Measurements from ENCODE around the gene ANKRD36B.
"Not testable (repeated sequence)": the region's sequence is repeated elsewhere in the genome, so short reads cannot be mapped to it uniquely, and the experiment has no call there.

ANKRD36B gene

DNA sequence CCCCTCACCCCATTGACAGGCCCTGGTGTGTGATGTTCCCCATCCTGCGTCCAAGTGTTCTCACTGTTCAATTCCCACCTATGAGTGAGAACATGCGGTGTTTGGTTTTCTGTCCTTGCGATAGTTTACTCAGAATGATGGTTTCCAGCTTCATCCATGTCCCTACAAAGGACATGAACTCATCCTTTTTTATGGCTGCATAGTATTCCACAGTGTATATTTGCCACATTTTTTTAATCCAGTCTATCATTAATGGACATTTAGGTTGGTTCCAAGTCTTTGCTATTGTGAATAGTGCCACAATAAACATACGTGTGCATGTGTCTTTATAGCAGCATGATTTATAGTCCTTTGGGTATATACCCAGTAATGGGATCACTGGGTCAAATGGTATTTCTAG lies 6.5 kb upstream of the ANKRD36B start:
- not testable (repeated sequence) for H3F3A ChIP-seq (ENCODE audit: insufficient read depth); H3K9ac ChIP-seq (ENCODE audit: low read length); H3K27me3 ChIP-seq (ENCODE audit: low read length); H4K20me1 ChIP-seq (ENCODE audit: low read depth, low read length); H3K4me3 ChIP-seq (ENCODE audit: insufficient read depth, low read length, poor library complexity, severe bottlenecking); H3K27ac ChIP-seq (ENCODE audit: low read depth, low read length); H3K4me2 ChIP-seq (ENCODE audit: low read depth, low read length, poor library complexity, severe bottlenecking); H2AFZ ChIP-seq (ENCODE audit: low read depth, low read length, severe bottlenecking); H3K9me3 ChIP-seq (ENCODE audit: insufficient read depth, low read length); H3K9me2 ChIP-seq (replicated peaks; ENCODE audit: insufficient read depth, low read length); H3K36me3 ChIP-seq (ENCODE audit: low read length); H3K79me2 ChIP-seq (ENCODE audit: insufficient read depth, low read length)

- H3K9ac ChIP-seq (ENCODE audit: low read length); H3K27ac ChIP-seq (ENCODE audit: low read depth, low read length); H3K9me2 ChIP-seq (replicated peaks; ENCODE audit: insufficient read depth, low read length); H3F3A ChIP-seq (ENCODE audit: insufficient read depth); H3K4me3 ChIP-seq (ENCODE audit: insufficient read depth, low read length, poor library complexity, severe bottlenecking); H2AFZ ChIP-seq (ENCODE audit: low read depth, low read length, severe bottlenecking); H4K20me1 ChIP-seq (ENCODE audit: low read depth, low read length); H3K27me3 ChIP-seq (ENCODE audit: low read length); H3K9me3 ChIP-seq (ENCODE audit: insufficient read depth, low read length); H3K4me2 ChIP-seq (ENCODE audit: low read depth, low read length, poor library complexity, severe bottlenecking); H3K79me2 ChIP-seq (ENCODE audit: insufficient read depth, low read length); H3K36me3 ChIP-seq (ENCODE audit: low read length): not testable (repeated sequence)
Observed at GRCh38 chr2:97593520-97593919, 3.8 kb upstream of the ANKRD36B start.

DNA sequence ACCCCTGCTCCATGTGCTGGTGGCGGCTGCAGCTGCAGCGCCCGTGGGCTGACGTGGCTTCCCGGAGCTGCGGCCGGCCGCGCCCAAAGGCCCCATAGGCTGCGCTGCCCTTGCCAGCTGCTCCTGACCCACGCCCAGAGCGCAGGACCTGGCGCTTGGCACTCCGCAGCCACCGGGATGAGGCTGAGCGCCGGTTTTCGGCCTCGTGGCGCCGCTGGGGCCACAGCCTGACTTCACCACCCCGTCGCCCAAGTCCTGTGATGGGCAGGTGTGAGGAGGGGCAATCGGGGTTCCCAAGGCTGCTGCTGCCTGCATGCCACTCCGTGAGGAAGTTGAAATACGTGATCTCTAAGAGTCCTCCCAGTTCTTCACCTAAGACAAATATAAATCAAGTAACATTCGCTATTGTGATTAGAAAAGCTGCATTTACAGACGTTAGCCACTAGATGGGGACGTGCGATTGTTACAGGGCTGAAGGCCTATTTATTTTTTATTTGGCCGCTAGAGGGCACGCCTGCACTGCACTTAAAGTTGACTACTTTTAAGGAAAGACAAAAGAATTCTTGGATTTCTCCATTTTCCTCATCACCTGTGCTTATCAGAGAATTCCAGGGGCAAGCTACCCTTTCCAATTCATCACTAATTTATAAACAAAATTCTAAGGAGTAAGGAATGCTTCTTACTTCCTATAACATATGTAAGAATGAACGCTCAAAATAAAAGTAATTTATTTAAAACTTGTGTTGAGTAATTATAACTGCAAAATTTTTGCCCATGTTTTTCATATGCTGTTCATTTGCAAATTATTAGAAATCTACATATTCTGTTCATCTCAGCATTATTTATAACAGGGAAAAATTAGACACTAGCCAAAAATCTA lies 1.1 kb upstream of the ANKRD36B start:
- peak overlapping the region; percentile 45 for H3K4me3 ChIP-seq (ENCODE audit: insufficient read depth, low read length, poor library complexity, severe bottlenecking)
- H3K36me3 ChIP-seq (ENCODE audit: low read length); H3K9me2 ChIP-seq (replicated peaks; ENCODE audit: insufficient read depth, low read length); H3K79me2 ChIP-seq (ENCODE audit: insufficient read depth, low read length); H4K20me1 ChIP-seq (ENCODE audit: low read depth, low read length); H3F3A ChIP-seq (ENCODE audit: insufficient read depth); H3K9me3 ChIP-seq (ENCODE audit: insufficient read depth, low read length); H3K27me3 ChIP-seq (ENCODE audit: low read length): not testable (repeated sequence)
- H3K27ac ChIP-seq (ENCODE audit: low read depth, low read length) = peak overlapping the region; percentile 78
- TF ChIP-seq, protein P1, sequence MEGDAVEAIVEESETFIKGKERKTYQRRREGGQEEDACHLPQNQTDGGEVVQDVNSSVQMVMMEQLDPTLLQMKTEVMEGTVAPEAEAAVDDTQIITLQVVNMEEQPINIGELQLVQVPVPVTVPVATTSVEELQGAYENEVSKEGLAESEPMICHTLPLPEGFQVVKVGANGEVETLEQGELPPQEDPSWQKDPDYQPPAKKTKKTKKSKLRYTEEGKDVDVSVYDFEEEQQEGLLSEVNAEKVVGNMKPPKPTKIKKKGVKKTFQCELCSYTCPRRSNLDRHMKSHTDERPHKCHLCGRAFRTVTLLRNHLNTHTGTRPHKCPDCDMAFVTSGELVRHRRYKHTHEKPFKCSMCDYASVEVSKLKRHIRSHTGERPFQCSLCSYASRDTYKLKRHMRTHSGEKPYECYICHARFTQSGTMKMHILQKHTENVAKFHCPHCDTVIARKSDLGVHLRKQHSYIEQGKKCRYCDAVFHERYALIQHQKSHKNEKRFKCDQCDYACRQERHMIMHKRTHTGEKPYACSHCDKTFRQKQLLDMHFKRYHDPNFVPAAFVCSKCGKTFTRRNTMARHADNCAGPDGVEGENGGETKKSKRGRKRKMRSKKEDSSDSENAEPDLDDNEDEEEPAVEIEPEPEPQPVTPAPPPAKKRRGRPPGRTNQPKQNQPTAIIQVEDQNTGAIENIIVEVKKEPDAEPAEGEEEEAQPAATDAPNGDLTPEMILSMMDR (IDR thresholded peaks at IDR 0.05; ENCODE audit: insufficient read depth, low read length, poor library complexity, severe bottlenecking) = peak; percentile 82
- H3K9ac ChIP-seq (ENCODE audit: low read length) = peak overlapping the region; percentile 68
- H3K4me2 ChIP-seq (ENCODE audit: low read depth, low read length, poor library complexity, severe bottlenecking) = peak overlapping the region; percentile 90
- H2AFZ ChIP-seq (ENCODE audit: low read depth, low read length, severe bottlenecking) = peak overlapping the region; percentile 96

- Histone ChIP-seq H3K27ac (ENCODE audit: low read depth, low read length) (peak overlapping the region; percentile 85), H3K9ac (ENCODE audit: low read length) (peak overlapping the region; percentile 68), H2AFZ (ENCODE audit: low read depth, low read length, severe bottlenecking) (peak overlapping the region; percentile 77), H3K4me3 (ENCODE audit: insufficient read depth, low read length, poor library complexity, severe bottlenecking) (peak overlapping the region; percentile 57), H3K4me2 (ENCODE audit: low read depth, low read length, poor library complexity, severe bottlenecking) (peak overlapping the region; percentile 57)
- H3K9me2 ChIP-seq (replicated peaks; ENCODE audit: insufficient read depth, low read length); H3F3A ChIP-seq (ENCODE audit: insufficient read depth); H3K79me2 ChIP-seq (ENCODE audit: insufficient read depth, low read length); H3K27me3 ChIP-seq (ENCODE audit: low read length); H3K36me3 ChIP-seq (ENCODE audit: low read length); H3K9me3 ChIP-seq (ENCODE audit: insufficient read depth, low read length); H4K20me1 ChIP-seq (ENCODE audit: low read depth, low read length): not testable (repeated sequence)
Observed at GRCh38 chr2:97589257-97589597, 450 bp downstream of the ANKRD36B start.

DNA sequence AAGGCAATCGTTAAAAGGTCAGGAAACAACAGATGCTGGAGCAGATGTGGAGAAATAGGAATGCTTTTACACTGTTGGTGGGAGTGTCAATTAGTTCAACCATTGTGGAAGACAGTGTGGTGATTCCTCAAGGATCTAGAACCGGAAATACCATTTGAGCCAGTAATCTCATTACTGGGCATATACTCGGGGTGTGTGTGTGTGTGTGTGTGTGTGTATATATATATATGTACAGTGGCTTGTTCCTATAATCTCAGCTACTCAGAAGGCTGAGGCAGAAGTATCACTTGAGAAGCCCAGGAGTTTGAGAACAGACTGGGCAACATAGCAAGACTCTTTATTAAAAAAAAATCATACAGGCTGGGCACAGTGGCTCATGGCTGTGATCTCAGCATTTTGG lies 24.0 kb downstream of the ANKRD36B start:
- H3K36me3 ChIP-seq (ENCODE audit: low read length); H3K4me3 ChIP-seq (ENCODE audit: insufficient read depth, low read length, poor library complexity, severe bottlenecking); H3K27ac ChIP-seq (ENCODE audit: low read depth, low read length); H2AFZ ChIP-seq (ENCODE audit: low read depth, low read length, severe bottlenecking); H3K9me2 ChIP-seq (replicated peaks; ENCODE audit: insufficient read depth, low read length); H3K4me2 ChIP-seq (ENCODE audit: low read depth, low read length, poor library complexity, severe bottlenecking); H3K9ac ChIP-seq (ENCODE audit: low read length); H3K27me3 ChIP-seq (ENCODE audit: low read length); H3F3A ChIP-seq (ENCODE audit: insufficient read depth); H3K79me2 ChIP-seq (ENCODE audit: insufficient read depth, low read length); H3K9me3 ChIP-seq (ENCODE audit: insufficient read depth, low read length); H4K20me1 ChIP-seq (ENCODE audit: low read depth, low read length): not testable (repeated sequence)

- not testable (repeated sequence) for H3K27ac ChIP-seq (ENCODE audit: low read depth, low read length); H3K9me2 ChIP-seq (replicated peaks; ENCODE audit: insufficient read depth, low read length); H3K4me2 ChIP-seq (ENCODE audit: low read depth, low read length, poor library complexity, severe bottlenecking); H3K9me3 ChIP-seq (ENCODE audit: insufficient read depth, low read length); H3K27me3 ChIP-seq (ENCODE audit: low read length); H3K9ac ChIP-seq (ENCODE audit: low read length); H2AFZ ChIP-seq (ENCODE audit: low read depth, low read length, severe bottlenecking); H3K4me3 ChIP-seq (ENCODE audit: insufficient read depth, low read length, poor library complexity, severe bottlenecking); H3K79me2 ChIP-seq (ENCODE audit: insufficient read depth, low read length); H3K36me3 ChIP-seq (ENCODE audit: low read length); H3F3A ChIP-seq (ENCODE audit: insufficient read depth); H4K20me1 ChIP-seq (ENCODE audit: low read depth, low read length)
Observed at GRCh38 chr2:97552406-97552805, 37.3 kb downstream of the ANKRD36B start.

DNA sequence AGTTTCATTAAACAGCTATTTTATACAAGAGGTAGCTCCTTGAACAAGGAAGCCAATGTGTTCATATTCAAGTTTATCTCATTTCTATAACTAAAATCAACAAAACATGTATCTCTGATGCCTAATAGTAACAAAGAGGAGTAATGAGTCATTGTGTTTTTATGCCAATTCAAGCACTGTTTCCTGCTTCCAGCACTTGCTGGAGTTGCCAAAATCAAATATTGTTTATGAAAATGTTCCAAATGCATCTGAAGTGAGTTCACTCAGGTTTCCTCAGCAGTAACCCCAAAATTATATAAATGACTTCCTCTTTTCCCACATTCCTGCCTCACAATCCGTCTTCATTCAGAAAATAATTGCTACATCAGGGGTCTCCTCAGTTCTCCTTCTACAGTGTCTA lies 39.2 kb downstream of the ANKRD36B start:
- H3K9me2 ChIP-seq (replicated peaks; ENCODE audit: insufficient read depth, low read length); H3K4me2 ChIP-seq (ENCODE audit: low read depth, low read length, poor library complexity, severe bottlenecking); H3K9me3 ChIP-seq (ENCODE audit: insufficient read depth, low read length); H2AFZ ChIP-seq (ENCODE audit: low read depth, low read length, severe bottlenecking); H4K20me1 ChIP-seq (ENCODE audit: low read depth, low read length); H3K4me3 ChIP-seq (ENCODE audit: insufficient read depth, low read length, poor library complexity, severe bottlenecking); H3K79me2 ChIP-seq (ENCODE audit: insufficient read depth, low read length); H3K27me3 ChIP-seq (ENCODE audit: low read length); H3K36me3 ChIP-seq (ENCODE audit: low read length); H3F3A ChIP-seq (ENCODE audit: insufficient read depth); H3K9ac ChIP-seq (ENCODE audit: low read length); H3K27ac ChIP-seq (ENCODE audit: low read depth, low read length): not testable (repeated sequence)

Measured in SU-DHL-6 (cell line).